B cell (primary cell): Measurements from ENCODE around the gene HAVCR2.

Experiments used
- EZH2 ChIP-seq: IDR thresholded peaks from 2 replicates; pipeline ENCODE4 v1.6.1; 2012; ENCODE audit warnings: borderline replicate concordance, low read depth, mild to moderate bottlenecking, moderate library complexity, low read length; ENCODE audit not compliant: insufficient read depth, poor library complexity, severe bottlenecking
- TF ChIP-seq, protein P1 (sequence below): fragments of 200-600 bp; IDR thresholded peaks from one replicate; pipeline ENCODE4 v1.8.0; 2022; ENCODE audit warnings: antibody characterized with exemption, mild to moderate bottlenecking

DNA sequence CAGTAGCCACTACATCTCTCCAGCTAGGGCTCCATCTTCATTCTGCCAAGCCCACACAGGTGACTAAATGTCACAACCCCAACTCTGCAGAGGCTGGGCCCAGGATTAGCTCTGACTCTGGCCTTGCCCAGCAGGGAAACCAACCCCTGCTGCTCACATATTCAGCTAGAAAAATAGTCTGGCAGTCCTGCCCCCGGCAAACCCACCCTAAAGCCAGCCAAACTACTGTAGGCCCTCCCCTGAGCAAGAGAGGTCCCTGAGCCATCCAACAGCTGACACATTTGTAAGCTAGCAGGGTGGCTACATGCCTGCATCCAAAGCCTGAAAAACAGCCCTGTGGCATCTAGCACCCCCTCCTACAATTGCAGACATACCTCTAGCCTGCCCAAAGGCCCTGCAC lies 11.3 kb upstream of the HAVCR2 start:
- TF ChIP-seq, protein P1, sequence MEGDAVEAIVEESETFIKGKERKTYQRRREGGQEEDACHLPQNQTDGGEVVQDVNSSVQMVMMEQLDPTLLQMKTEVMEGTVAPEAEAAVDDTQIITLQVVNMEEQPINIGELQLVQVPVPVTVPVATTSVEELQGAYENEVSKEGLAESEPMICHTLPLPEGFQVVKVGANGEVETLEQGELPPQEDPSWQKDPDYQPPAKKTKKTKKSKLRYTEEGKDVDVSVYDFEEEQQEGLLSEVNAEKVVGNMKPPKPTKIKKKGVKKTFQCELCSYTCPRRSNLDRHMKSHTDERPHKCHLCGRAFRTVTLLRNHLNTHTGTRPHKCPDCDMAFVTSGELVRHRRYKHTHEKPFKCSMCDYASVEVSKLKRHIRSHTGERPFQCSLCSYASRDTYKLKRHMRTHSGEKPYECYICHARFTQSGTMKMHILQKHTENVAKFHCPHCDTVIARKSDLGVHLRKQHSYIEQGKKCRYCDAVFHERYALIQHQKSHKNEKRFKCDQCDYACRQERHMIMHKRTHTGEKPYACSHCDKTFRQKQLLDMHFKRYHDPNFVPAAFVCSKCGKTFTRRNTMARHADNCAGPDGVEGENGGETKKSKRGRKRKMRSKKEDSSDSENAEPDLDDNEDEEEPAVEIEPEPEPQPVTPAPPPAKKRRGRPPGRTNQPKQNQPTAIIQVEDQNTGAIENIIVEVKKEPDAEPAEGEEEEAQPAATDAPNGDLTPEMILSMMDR = no peak
- TF ChIP-seq EZH2 = no peak
